ENCODE measurements around the gene RGL2. TPM values are rescaled to one million over a fixed set of nuclear protein-coding genes. Genes with fewer than 3 reads are reported as not detected.

RGL2 gene
- total and polyA plus RNA-seq, 9 donors, result 26.9 to 82.0 (median 64.9) TPM

DNA sequence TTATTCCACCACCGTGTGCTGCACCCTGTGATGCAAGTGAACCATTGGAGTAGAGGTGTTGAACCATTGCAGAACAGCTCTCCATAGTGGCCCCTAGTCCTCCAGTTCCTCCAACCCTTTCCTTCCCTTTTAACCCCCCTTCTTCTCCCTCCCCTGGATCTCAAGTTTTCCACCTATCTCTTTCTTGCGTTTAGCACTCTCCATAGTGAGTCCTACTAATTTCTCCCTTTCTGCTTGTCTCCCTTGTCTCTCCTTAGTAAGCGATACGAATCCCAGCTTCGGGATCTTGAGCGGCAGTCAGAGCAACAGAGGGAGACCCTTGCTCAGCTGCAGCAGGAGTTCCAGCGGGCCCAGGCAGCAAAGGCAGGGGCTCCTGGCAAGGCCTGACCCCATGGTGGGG is 8.3 kb downstream of the RGL2 start:
- no peaks in the 10 kb centered on the region for H3K36me3 ChIP-seq
- no peak for TF ChIP-seq EP300 (IDR thresholded peaks at IDR 0.05)
- TF ChIP-seq, protein P1, sequence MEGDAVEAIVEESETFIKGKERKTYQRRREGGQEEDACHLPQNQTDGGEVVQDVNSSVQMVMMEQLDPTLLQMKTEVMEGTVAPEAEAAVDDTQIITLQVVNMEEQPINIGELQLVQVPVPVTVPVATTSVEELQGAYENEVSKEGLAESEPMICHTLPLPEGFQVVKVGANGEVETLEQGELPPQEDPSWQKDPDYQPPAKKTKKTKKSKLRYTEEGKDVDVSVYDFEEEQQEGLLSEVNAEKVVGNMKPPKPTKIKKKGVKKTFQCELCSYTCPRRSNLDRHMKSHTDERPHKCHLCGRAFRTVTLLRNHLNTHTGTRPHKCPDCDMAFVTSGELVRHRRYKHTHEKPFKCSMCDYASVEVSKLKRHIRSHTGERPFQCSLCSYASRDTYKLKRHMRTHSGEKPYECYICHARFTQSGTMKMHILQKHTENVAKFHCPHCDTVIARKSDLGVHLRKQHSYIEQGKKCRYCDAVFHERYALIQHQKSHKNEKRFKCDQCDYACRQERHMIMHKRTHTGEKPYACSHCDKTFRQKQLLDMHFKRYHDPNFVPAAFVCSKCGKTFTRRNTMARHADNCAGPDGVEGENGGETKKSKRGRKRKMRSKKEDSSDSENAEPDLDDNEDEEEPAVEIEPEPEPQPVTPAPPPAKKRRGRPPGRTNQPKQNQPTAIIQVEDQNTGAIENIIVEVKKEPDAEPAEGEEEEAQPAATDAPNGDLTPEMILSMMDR (IDR thresholded peaks at IDR 0.05), result no peak
- TF ChIP-seq POLR2A (IDR thresholded peaks at IDR 0.05), result no peak
- H3K9me3 ChIP-seq, result no peaks in the 10 kb centered on the region
- DNase-seq, result peak in 1 of 5 donors; percentile 47
- no peak overlapping the region for H3K27ac ChIP-seq
- no peaks in the 10 kb centered on the region for H3K27me3 ChIP-seq
- 55 to 64% (median 61%) methylated on average over 7 of the region's 7 CpGs for WGBS, 3 donors
- intact Hi-C loops (cut with DNase I), result loop anchor here in 1 of 4 donors (10.0 kb wide), 1 partner anchor 124 kb away; the partner anchor contains the start of genes CUTA and PHF1
- peaks cover 6% of the 10 kb centered on the region for H3K4me1 ChIP-seq (ENCODE audit: insufficient read depth)
- peak overlapping the region; percentile 88 for H3K4me3 ChIP-seq

DNA sequence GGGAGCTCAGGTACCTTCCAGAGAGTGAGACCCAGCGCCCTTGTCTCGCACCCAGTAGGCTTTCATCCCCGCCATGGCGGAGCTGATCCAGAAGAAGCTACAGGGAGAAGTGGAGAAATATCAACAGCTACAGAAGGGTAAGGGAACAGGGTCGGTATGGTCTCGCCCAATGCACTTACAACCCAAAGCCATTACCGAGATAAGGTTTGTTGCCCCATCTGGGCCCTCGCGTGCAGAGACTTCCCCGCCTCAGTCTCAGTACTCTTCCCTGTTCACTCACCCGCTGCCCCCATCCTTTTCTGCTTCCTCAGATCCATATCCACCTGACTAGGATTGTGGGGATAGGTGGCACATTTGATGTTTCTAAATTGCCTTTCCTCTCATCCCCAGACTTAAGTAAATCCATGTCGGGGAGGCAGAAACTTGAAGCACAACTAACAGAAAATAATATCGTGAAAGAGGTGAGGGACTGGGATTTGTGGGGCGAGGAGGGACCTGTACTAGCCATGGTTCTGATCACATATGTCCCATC is 8.9 kb downstream of the RGL2 start:
- TF ChIP-seq POLR2A (IDR thresholded peaks at IDR 0.05) (no peak), EP300 (IDR thresholded peaks at IDR 0.05) (no peak)
- TF ChIP-seq, protein P1 (IDR thresholded peaks at IDR 0.05), result no peak
- WGBS, 3 donors, result 1 to 6% (median 2%) methylated on average over 14 of the region's 14 CpGs
- Histone ChIP-seq H3K9me3 (no peaks in the 10 kb centered on the region), H3K4me3 (peak overlapping the region; percentile 88), H3K4me1 (ENCODE audit: insufficient read depth) (peaks cover 6% of the 10 kb centered on the region), H3K27me3 (no peaks in the 10 kb centered on the region), H3K36me3 (no peaks in the 10 kb centered on the region), H3K27ac (peak overlapping the region in 1 of 2 donors; percentile 69)
- intact Hi-C loops (cut with DNase I), result loop anchor here in 2 of 4 donors (10.0 kb wide), 2 partner anchors 125 to 1345 kb away; partner anchors contain the start of genes CFB (in 1 of the 2), CUTA (in 1 of the 2) and PHF1 (in 1 of the 2)
- no peak for DNase-seq

DNA sequence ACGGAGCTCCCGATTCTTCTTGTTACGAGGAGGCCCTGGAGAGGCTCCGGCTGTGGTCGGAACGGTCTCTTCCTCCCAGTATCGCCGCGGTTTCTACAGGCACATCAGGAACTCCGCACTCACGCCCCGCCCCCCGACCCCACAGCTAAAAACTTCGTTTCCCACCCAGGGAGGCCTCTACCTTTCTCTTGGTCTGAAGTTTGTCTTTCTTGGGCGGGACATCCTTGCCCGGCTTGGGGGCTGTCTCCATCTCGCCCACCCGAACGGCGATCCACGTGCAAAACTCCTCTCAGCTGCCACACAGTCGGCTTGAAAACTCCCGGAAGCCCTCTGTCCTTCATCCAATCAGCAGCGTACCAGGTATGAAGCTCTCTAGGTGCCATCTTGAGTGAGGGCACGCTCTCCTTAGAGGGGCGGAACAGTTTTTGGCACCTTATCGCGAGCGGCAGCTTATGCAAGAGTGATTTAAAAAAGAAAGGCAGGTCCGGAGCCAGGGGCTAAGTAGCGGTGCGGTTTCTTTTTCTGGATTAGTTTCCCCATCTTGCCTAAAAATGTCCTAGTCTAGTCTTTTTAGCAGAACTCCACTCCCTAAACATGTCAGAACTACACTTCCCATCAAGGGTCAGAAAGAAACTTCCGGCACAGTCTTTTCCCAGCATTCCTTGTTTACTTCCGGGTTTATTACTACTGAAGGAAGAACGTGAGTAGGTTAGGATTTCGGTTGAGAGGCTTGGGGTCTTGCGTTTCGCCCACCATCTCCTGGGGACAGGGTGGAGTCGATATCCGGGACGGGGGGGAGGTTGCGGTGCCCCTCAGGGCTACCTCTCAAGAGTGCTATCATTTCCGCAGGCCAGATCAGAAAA is 9.6 kb downstream of the RGL2 start, which contains the start of the genes PFDN6 and WDR46:
Gene PFDN6 (plus strand): TSS at position 681 of the 863 bp plus-strand sequence. CDS start 256 bp downstream, outside the sequence.
Gene WDR46 (minus strand): TSS at position 319 of the 863 bp plus-strand sequence. CDS start 69 bp downstream, at position 250.
- Histone ChIP-seq H3K36me3 (no peaks in the 10 kb centered on the region), H3K9me3 (no peaks in the 10 kb centered on the region), H3K4me1 (ENCODE audit: insufficient read depth) (peaks cover 6% of the 10 kb centered on the region), H3K4me3 (peak within 1 kb of the TSS; percentile 88), H3K27me3 (no peaks in the 10 kb centered on the region), H3K27ac (peak within 1 kb of the TSS in 1 of 2 donors; percentile 69)
- peak; percentile 75 to 84 (median 79) for DNase-seq
- intact Hi-C loops (cut with DNase I), result loop anchor here in 1 of 4 donors (10.0 kb wide), 1 partner anchor 1344 kb away; the partner anchor contains the start of gene CFB
- TF ChIP-seq EP300 (IDR thresholded peaks at IDR 0.05) (peak; percentile 46), POLR2A (IDR thresholded peaks at IDR 0.05) (peak; percentile 33)
- TF ChIP-seq, protein P1 (IDR thresholded peaks at IDR 0.05), result no peak
- WGBS, 3 donors, result 0 to 1% (median 0%) methylated on average over 43 of the region's 43 CpGs

DNA sequence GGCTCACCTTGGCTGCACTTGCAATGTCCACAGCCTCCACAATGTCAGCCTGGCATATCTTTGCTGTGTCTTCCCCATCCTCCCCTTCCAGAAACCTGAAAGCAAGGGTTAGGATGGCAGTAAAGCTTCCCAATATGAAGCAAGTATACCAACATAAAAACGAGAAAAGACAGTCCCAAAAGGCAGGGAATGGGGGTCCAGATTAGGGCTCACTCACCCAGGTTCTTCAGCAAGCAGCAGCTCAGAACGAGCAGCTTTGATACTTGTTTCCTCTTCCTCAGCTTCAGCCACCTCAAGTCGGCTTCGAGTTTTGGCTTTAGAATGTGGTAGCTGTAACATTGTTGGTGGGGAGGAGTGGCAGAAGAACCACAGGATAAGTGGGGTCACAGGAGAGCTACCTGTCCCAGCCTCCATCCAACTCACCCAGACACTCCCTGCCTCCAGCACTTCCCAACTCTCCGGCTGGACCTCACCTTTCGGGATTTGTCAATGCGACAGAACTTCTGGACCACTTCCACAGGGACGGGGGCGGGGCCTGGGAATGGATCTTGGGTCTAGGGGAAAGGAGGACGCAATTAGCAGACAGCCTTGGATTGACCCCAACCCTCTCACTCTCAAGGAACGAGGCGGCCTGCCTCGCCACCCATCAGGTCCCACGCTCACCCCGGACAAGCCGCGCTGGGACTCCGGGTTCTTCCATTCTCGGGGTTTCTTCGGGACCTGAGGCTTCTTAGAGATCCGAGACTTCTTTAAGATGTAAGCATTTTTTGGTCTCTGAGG is 10.4 kb downstream of the RGL2 start:
- DNase-seq, result peak in 1 of 5 donors; percentile 36
- H3K36me3 ChIP-seq, result no peaks in the 10 kb centered on the region
- H3K4me1 ChIP-seq (ENCODE audit: insufficient read depth), result peaks cover 6% of the 10 kb centered on the region
- intact Hi-C loops (cut with DNase I), result loop anchor here in 1 of 4 donors (10.0 kb wide), 1 partner anchor 1344 kb away; the partner anchor contains the start of gene CFB
- 9 to 12% (median 10%) methylated on average over 19 to 21 of the region's 21 CpGs for WGBS, 3 donors
- H3K27me3 ChIP-seq, result no peaks in the 10 kb centered on the region
- H3K27ac ChIP-seq, result peak overlapping the region in 1 of 2 donors; percentile 9
- TF ChIP-seq POLR2A (IDR thresholded peaks at IDR 0.05) (no peak), EP300 (IDR thresholded peaks at IDR 0.05) (no peak)
- TF ChIP-seq, protein P1 (IDR thresholded peaks at IDR 0.05), result no peak
- H3K9me3 ChIP-seq, result no peaks in the 10 kb centered on the region
- peak overlapping the region; percentile 88 for H3K4me3 ChIP-seq
